ENCODE results near the gene PPID. TPM values are rescaled to one million over a fixed set of nuclear protein-coding genes. Genes with fewer than 3 reads are reported as not detected.
A peak's percentile ranks its signal among the peaks of the same experiment; 100 is the strongest.

PPID gene
- total and polyA plus RNA-seq, 9 of the 15 experiments (the other 6 are each of a cell fraction or from before 2014, with no cell fraction given): 46.5 to 160 (median 98.6) TPM

DNA sequence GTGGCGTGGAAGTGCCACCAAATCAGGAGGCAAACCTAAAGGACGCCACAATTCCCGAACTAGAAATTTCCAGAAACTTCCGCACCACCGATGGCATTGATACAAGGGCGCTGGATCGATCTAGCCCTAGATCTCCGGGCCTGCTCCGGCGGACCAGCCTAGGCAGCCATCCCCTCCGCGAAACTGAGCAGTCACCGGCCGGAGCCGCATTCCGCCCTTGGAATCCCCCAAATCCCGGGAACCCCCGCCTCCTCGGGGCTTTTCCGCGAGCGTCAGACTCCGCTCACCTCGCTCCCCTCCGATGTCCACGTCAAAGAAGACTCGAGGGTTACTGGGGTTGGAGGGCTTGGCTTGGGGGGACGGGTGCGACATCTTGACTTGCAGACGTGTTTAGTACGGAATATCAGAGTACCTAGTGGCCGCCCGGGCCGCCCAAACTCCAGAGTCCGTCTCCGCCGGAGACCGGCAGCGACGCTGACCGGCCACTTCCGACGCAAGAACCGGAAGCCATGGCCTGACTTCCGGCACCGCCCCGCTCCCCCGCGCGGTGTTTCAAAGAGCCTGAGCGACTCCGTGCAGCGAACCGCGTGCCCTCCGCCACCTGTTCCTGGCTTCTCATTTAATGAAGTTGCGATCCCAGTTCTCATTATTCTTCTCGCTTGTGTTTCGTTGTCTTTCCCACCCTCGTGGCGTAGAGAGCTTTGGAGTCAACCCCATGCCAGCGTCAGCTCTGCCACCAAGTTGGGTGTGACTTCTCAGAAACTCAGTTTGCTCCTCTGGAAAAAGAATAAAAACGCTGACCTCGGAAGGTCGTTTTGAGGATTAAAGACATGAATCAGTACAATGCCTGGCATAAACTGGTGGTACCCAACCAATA, at the start of gene PPID (continued):
- TF ChIP-seq, protein P1, sequence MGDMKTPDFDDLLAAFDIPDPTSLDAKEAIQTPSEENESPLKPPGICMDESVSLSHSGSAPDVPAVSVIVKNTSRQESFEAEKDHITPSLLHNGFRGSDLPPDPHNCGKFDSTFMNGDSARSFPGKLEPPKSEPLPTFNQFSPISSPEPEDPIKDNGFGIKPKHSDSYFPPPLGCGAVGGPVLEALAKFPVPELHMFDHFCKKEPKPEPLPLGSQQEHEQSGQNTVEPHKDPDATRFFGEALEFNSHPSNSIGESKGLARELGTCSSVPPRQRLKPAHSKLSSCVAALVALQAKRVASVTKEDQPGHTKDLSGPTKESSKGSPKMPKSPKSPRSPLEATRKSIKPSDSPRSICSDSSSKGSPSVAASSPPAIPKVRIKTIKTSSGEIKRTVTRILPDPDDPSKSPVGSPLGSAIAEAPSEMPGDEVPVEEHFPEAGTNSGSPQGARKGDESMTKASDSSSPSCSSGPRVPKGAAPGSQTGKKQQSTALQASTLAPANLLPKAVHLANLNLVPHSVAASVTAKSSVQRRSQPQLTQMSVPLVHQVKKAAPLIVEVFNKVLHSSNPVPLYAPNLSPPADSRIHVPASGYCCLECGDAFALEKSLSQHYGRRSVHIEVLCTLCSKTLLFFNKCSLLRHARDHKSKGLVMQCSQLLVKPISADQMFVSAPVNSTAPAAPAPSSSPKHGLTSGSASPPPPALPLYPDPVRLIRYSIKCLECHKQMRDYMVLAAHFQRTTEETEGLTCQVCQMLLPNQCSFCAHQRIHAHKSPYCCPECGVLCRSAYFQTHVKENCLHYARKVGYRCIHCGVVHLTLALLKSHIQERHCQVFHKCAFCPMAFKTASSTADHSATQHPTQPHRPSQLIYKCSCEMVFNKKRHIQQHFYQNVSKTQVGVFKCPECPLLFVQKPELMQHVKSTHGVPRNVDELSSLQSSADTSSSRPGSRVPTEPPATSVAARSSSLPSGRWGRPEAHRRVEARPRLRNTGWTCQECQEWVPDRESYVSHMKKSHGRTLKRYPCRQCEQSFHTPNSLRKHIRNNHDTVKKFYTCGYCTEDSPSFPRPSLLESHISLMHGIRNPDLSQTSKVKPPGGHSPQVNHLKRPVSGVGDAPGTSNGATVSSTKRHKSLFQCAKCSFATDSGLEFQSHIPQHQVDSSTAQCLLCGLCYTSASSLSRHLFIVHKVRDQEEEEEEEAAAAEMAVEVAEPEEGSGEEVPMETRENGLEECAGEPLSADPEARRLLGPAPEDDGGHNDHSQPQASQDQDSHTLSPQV (IDR thresholded peaks at IDR 0.05): peak; percentile 82
- TF ChIP-seq STAT5A (IDR thresholded peaks at IDR 0.05; ENCODE audit: borderline replicate concordance, low read length): no peak
- TF ChIP-seq RFX7 (CRISPR knock-in tag; IDR thresholded peaks at IDR 0.05): no peak
- TF ChIP-seq TGIF2 (CRISPR knock-in tag; IDR thresholded peaks at IDR 0.05): peak; percentile 62; the same call in 1 of the 2 replicates
- TF ChIP-seq ZBTB11 (CRISPR knock-in tag; IDR thresholded peaks at IDR 0.05): peak; percentile 83 to 97 (median 91); a peak in 5 of 6 replicates
- TF ChIP-seq, protein P2, sequence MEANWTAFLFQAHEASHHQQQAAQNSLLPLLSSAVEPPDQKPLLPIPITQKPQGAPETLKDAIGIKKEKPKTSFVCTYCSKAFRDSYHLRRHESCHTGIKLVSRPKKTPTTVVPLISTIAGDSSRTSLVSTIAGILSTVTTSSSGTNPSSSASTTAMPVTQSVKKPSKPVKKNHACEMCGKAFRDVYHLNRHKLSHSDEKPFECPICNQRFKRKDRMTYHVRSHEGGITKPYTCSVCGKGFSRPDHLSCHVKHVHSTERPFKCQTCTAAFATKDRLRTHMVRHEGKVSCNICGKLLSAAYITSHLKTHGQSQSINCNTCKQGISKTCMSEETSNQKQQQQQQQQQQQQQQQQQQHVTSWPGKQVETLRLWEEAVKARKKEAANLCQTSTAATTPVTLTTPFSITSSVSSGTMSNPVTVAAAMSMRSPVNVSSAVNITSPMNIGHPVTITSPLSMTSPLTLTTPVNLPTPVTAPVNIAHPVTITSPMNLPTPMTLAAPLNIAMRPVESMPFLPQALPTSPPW (CRISPR knock-in tag; IDR thresholded peaks at IDR 0.05): peak; percentile 71
- TF ChIP-seq RHOXF2B (CRISPR knock-in tag; conservative IDR thresholded peaks at IDR 0.05): no peak
- TF ChIP-seq XRCC5 (IDR thresholded peaks at IDR 0.05; ENCODE audit: low read depth, low read length): 0 out of 2 replicates have a peak, but pooled peaks have one; percentile 35
- TF ChIP-seq ZNF583 (CRISPR knock-in tag; IDR thresholded peaks at IDR 0.05): 0 out of 2 replicates have a peak, but pooled peaks have one; percentile 51
- TF ChIP-seq TCF7L2 (IDR thresholded peaks at IDR 0.05; ENCODE audit: low read depth, low read length): peak; percentile 66; the same call in 1 of the 2 replicates
- no peak for TF ChIP-seq ZNF699 (CRISPR knock-in tag; IDR thresholded peaks at IDR 0.05; ENCODE audit: insufficient replicate concordance)
- TF ChIP-seq NCOA2 (IDR thresholded peaks at IDR 0.05; ENCODE audit: partially characterized antibody in 2 of 2): no peak
- no peak for TF ChIP-seq TAF15 (IDR thresholded peaks at IDR 0.05; ENCODE audit: low read depth, low read length)
- peak; percentile 46 for TF ChIP-seq SMAD1 (IDR thresholded peaks at IDR 0.05; ENCODE audit: low read depth, low read length, partially characterized antibody)
